HepG2 (cell line): ENCODE results near the gene PIK3R1. TPM values are rescaled to one million over a fixed set of nuclear protein-coding genes. Genes with fewer than 3 reads are reported as not detected.

ENCODE experiments used
- CEBPB ChIP-seq: IDR thresholded peaks from 2 replicates; pipeline ENCODE4 v1.6.1; 2011; ENCODE audit warnings: low read depth, low read length, improper control_type of control experiment, borderline replicate concordance
- FOSL2 ChIP-seq: sonication (generic); formaldehyde crosslinking; IDR thresholded peaks from 2 replicates; pipeline ENCODE4 v1.4.0; 2020; ENCODE audit warnings: missing genetic modification reagents
- HDAC2 ChIP-seq: sonication (generic); formaldehyde crosslinking; IDR thresholded peaks from 2 replicates; pipeline ENCODE4 v1.4.0; 2020; ENCODE audit warnings: missing genetic modification reagents
- HNRNPLL ChIP-seq: fragments of 200-400 bp; formaldehyde crosslinking; IDR thresholded peaks from 2 replicates; pipeline ENCODE4 v1.6.1; 2017; ENCODE audit warnings: mild to moderate bottlenecking, low read depth, low read length; ENCODE audit not compliant: poor library complexity, severe bottlenecking
- KMT2A ChIP-seq: sonication (generic); formaldehyde crosslinking; IDR thresholded peaks from 2 replicates; pipeline ENCODE4 v1.4.0; 2020; ENCODE audit warnings: missing genetic modification reagents
- KMT2B ChIP-seq: IDR thresholded peaks from 2 replicates; pipeline ENCODE4 v1.6.1; 2016; ENCODE audit warnings: missing genetic modification reagents, missing compliant biosample characterization
- MTA1 ChIP-seq: sonication (generic); formaldehyde crosslinking; IDR thresholded peaks from 2 replicates; pipeline ENCODE4 v1.4.0; 2020; ENCODE audit warnings: missing genetic modification reagents, mild to moderate bottlenecking, borderline replicate concordance
- NAIF1 ChIP-seq: sonication (generic); formaldehyde crosslinking; IDR thresholded peaks from 2 replicates; pipeline ENCODE4 v1.5.0; 2020; ENCODE audit warnings: mild to moderate bottlenecking, missing genetic modification reagents, borderline replicate concordance
- NONO ChIP-seq, 2 experiments: fragments of 450-650 bp in 1 of 2; sonication (generic) in 1 of 2; formaldehyde crosslinking in 1 of 2; IDR thresholded peaks in 1 of 2; conservative IDR thresholded peaks in 1 of 2; 2 replicates each; pipeline versions ENCODE4 v1.6.1 to v1.8.0; 2017 to 2022; ENCODE audit warnings: mild to moderate bottlenecking in 1 of 2, missing genetic modification reagents in 1 of 2, moderate library complexity in 1 of 2
- TMF1 ChIP-seq: sonication (generic); formaldehyde crosslinking; IDR thresholded peaks from 2 replicates; pipeline ENCODE4 v1.8.1; 2022; ENCODE audit warnings: low read depth, missing genetic modification reagents
- ZNF263 ChIP-seq: sonication (generic); formaldehyde crosslinking; IDR thresholded peaks from 2 replicates; pipeline ENCODE4 v1.4.0; 2020; ENCODE audit warnings: missing genetic modification reagents
- ZNF432 ChIP-seq: sonication (generic); formaldehyde crosslinking; IDR thresholded peaks from 2 replicates; pipeline ENCODE4 v1.5.0; 2020; ENCODE audit warnings: missing genetic modification reagents, mild to moderate bottlenecking, borderline replicate concordance
- polyA plus RNA-seq, 8 experiments: library from polyadenylated mRNA; depleted of rRNA in 3 of 8; stranded (reverse) in 7 of 8; unstranded in 1 of 8; fragments of >200 nt; fragmentation: Illumina TruSeq in 4 of 8; extraction: Trizol in 4 of 8; gene quantifications; 2 replicates each; pipeline versions ENCODE4 v1.2.1 to v1.2.3, GENCODE V29; 2011 to 2016; ENCODE audit warnings: low read depth in 4 of 8, missing spikeins in 1 of 8, mixed read lengths in 1 of 8; ENCODE audit not compliant: insufficient read depth in 1 of 8
- total RNA-seq, 5 experiments: library from RNA; depleted of rRNA; stranded (reverse); fragments of >200 nt; fragmentation: Illumina TruSeq; extraction: Trizol; gene quantifications; 2 replicates each; pipeline ENCODE4 v1.2.3, GENCODE V29; 2016; ENCODE audit warnings: low read depth in 1 of 5
- TF ChIP-seq, protein P1 (sequence below): sonication (generic); formaldehyde crosslinking; conservative IDR thresholded peaks from 2 replicates; pipeline ENCODE4 v1.4.0; 2020; ENCODE audit warnings: mild to moderate bottlenecking, missing genetic modification reagents, moderate library complexity
- TF ChIP-seq, protein P2 (sequence below): sonication (generic); formaldehyde crosslinking; IDR thresholded peaks from 2 replicates; pipeline ENCODE4 v1.4.0; 2020; ENCODE audit warnings: missing genetic modification reagents
- TF ChIP-seq, protein P3 (sequence below), 2 experiments: sonication (generic) in 1 of 2; formaldehyde crosslinking in 1 of 2; IDR thresholded peaks; 2 replicates each; pipeline versions ENCODE4 v1.4.0 to v1.6.1; 2016 to 2020; ENCODE audit warnings: borderline replicate concordance in 1 of 2, low read depth in 1 of 2, mild to moderate bottlenecking in 1 of 2, missing genetic modification reagents in 1 of 2
- TF ChIP-seq, protein P4 (sequence below): sonication (generic); formaldehyde crosslinking; IDR thresholded peaks from 2 replicates; pipeline ENCODE4 v1.9.0; 2022; ENCODE audit warnings: missing genetic modification reagents, mild to moderate bottlenecking, borderline replicate concordance

PIK3R1 gene
- total and polyA plus RNA-seq, 2 of the 13 experiments (the other 11 are each of a cell fraction or from before 2014, with no cell fraction given): 8.4 to 21.3 TPM

DNA sequence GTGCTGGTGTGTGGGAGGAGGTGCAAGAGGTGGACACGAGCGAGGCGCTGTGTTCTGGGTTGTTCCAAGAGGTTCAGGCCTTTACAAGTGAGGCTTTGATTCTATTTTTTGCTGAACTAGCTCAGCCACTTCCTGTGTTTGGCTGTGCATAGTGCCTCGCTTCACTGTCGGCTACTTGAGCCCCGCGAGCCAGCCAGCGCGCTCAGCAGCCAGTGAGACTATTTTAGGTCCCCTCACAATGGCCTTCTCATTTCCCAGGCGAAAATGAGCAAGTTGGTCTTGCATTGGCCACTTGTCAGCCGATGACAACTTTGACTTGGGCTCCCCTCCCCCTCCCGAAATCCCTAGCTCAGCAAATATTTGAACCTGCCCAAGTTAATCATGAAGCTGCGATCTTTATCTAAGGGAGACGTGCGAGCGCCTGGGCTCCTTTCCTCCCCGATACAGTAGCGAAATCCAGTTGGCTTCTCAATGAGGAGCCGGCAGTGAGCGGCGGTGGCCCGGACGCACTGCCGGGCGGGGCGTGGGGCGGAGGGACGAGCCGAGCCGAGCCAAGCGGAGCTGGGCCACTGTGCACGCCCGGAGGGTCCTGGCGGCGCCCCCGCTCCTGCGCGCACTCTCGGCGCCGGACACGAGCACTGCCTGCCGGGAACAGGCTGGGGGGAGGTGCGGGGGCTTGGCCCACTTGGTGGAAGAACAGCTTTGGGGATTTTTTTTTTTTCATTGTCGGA lies 72.6 kb downstream of the PIK3R1 start (continued):
- TF ChIP-seq, protein P1, sequence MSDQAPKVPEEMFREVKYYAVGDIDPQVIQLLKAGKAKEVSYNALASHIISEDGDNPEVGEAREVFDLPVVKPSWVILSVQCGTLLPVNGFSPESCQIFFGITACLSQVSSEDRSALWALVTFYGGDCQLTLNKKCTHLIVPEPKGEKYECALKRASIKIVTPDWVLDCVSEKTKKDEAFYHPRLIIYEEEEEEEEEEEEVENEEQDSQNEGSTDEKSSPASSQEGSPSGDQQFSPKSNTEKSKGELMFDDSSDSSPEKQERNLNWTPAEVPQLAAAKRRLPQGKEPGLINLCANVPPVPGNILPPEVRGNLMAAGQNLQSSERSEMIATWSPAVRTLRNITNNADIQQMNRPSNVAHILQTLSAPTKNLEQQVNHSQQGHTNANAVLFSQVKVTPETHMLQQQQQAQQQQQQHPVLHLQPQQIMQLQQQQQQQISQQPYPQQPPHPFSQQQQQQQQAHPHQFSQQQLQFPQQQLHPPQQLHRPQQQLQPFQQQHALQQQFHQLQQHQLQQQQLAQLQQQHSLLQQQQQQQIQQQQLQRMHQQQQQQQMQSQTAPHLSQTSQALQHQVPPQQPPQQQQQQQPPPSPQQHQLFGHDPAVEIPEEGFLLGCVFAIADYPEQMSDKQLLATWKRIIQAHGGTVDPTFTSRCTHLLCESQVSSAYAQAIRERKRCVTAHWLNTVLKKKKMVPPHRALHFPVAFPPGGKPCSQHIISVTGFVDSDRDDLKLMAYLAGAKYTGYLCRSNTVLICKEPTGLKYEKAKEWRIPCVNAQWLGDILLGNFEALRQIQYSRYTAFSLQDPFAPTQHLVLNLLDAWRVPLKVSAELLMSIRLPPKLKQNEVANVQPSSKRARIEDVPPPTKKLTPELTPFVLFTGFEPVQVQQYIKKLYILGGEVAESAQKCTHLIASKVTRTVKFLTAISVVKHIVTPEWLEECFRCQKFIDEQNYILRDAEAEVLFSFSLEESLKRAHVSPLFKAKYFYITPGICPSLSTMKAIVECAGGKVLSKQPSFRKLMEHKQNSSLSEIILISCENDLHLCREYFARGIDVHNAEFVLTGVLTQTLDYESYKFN (CRISPR knock-in tag): peak; percentile 74
- peak; percentile 76; the same call in 1 of the 2 replicates for TF ChIP-seq MTA1 (CRISPR knock-in tag)
- TF ChIP-seq CEBPB: no peak
- 0 out of 2 replicates have a peak, but pooled peaks have one; percentile 36 for TF ChIP-seq TMF1 (CRISPR knock-in tag)
- no peak for TF ChIP-seq ZNF263 (CRISPR knock-in tag)
- no peak for TF ChIP-seq NONO (IDR thresholded peaks at IDR 0.05)
- TF ChIP-seq NONO (CRISPR knock-in tag; conservative IDR thresholded peaks at IDR 0.05): peak; percentile 50
- TF ChIP-seq KMT2B (CRISPR knock-in tag): peak; percentile 57; the same call in 1 of the 2 replicates
- TF ChIP-seq FOSL2 (CRISPR knock-in tag): peak; percentile 42; the same call in 1 of the 2 replicates
- TF ChIP-seq, protein P2, sequence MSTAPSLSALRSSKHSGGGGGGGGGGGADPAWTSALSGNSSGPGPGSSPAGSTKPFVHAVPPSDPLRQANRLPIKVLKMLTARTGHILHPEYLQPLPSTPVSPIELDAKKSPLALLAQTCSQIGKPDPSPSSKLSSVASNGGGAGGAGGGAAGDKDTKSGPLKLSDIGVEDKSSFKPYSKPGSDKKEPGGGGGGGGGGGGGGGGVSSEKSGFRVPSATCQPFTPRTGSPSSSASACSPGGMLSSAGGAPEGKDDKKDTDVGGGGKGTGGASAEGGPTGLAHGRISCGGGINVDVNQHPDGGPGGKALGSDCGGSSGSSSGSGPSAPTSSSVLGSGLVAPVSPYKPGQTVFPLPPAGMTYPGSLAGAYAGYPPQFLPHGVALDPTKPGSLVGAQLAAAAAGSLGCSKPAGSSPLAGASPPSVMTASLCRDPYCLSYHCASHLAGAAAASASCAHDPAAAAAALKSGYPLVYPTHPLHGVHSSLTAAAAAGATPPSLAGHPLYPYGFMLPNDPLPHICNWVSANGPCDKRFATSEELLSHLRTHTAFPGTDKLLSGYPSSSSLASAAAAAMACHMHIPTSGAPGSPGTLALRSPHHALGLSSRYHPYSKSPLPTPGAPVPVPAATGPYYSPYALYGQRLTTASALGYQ (CRISPR knock-in tag): no peak
- TF ChIP-seq, protein P3, sequence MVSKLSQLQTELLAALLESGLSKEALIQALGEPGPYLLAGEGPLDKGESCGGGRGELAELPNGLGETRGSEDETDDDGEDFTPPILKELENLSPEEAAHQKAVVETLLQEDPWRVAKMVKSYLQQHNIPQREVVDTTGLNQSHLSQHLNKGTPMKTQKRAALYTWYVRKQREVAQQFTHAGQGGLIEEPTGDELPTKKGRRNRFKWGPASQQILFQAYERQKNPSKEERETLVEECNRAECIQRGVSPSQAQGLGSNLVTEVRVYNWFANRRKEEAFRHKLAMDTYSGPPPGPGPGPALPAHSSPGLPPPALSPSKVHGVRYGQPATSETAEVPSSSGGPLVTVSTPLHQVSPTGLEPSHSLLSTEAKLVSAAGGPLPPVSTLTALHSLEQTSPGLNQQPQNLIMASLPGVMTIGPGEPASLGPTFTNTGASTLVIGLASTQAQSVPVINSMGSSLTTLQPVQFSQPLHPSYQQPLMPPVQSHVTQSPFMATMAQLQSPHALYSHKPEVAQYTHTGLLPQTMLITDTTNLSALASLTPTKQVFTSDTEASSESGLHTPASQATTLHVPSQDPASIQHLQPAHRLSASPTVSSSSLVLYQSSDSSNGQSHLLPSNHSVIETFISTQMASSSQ (IDR thresholded peaks at IDR 0.05; ENCODE audit: low read depth): peak; percentile 77
- TF ChIP-seq, protein P3 (CRISPR knock-in tag; IDR thresholded peaks at IDR 0.05; ENCODE audit: borderline replicate concordance): peak; percentile 91; the same call in 1 of the 2 replicates
- TF ChIP-seq NAIF1: no peak
- peak; percentile 49; the same call in 1 of the 2 replicates for TF ChIP-seq HDAC2 (CRISPR knock-in tag)
- TF ChIP-seq, protein P4, sequence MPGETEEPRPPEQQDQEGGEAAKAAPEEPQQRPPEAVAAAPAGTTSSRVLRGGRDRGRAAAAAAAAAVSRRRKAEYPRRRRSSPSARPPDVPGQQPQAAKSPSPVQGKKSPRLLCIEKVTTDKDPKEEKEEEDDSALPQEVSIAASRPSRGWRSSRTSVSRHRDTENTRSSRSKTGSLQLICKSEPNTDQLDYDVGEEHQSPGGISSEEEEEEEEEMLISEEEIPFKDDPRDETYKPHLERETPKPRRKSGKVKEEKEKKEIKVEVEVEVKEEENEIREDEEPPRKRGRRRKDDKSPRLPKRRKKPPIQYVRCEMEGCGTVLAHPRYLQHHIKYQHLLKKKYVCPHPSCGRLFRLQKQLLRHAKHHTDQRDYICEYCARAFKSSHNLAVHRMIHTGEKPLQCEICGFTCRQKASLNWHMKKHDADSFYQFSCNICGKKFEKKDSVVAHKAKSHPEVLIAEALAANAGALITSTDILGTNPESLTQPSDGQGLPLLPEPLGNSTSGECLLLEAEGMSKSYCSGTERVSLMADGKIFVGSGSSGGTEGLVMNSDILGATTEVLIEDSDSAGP (CRISPR knock-in tag): peak; percentile 84
- TF ChIP-seq KMT2A: peak; percentile 72; the same call in 1 of the 2 replicates
- TF ChIP-seq HNRNPLL: peak; percentile 74
- TF ChIP-seq ZNF432: no peak
